Raji (cell line): Measurements from ENCODE around the gene JMJD4.

Source experiments
- POLR2A ChIP-seq: IDR thresholded peaks from 2 replicates; pipeline ENCODE4 v1.6.1; 2011; ENCODE audit warnings: low read depth, low read length, control low read depth; ENCODE audit not compliant: insufficient read depth

JMJD4 gene

GRCh38 chr1:227771771-227772170, 36.7 kb upstream of the JMJD4 start:
- no peak for TF ChIP-seq POLR2A

DNA sequence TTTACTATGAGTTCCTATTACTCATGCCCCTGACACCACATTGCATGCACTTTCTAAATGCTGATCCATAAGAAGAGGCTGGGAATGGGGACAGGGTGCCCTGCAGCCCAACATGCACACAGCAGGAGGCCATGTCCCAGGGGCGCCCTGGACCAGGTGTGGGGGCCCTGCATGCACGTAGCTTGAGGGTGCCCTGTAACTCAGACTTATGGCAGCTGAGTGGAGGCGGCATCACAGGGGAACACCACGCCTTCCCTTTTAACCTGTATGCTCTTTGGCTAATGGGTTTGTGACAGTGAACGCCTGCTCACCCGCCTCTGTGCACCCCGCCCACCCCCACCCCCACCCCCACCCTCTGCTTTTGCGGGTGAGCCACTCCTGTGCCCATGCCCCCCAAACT, 36.2 kb upstream of the JMJD4 start:
- no peak for TF ChIP-seq POLR2A

GRCh38 chr1:227770812-227771211, 35.7 kb upstream of the JMJD4 start:
- no peak for TF ChIP-seq POLR2A

GRCh38 chr1:227769936-227770494, 34.9 kb upstream of the JMJD4 start:
- no peak for TF ChIP-seq POLR2A

DNA sequence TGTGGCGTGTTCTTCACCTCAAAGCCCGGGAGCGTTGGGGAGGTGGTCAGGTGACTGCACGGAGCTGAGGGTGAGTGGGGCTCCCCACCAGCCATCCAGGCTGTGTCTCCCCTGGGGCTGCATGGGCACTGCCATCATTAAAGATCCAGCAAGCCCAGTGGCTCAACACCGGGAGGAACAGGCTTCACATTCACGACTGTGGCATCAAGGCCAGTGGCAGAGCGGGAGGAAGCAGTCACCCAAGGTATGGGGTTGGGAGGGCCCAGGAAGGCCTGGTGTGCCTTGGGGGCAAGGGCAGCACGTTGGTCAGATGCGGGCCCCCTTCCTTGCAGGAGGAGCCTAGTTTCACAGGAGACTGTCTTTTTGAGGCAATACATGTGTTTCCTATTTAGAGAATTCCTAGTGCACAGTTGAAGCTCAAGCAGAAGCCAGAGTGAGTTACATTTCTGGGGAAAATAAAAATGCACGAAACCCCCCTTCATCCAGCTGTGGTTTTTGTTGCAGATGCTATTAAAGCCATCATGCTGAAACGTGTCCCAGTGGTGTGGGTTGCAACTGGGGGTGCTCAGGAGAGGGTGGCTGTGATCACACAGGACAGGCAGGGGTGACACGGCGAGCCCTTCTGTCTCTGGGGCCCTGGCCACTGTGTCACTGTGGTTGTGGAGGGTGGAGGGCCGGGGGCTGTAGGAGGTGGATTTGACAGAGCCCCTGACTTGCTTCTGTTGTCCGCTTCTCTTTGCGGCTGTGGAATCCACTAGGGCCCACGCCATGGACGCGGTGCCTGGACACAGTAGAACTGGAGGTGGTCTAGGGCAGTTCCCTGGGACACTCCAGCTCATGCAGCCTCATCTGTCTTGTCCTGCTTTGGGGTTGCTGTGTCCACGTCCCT, 34.2 kb upstream of the JMJD4 start:
- no peak for TF ChIP-seq POLR2A

- no peak for TF ChIP-seq POLR2A
Measured at GRCh38 chr1:227768640-227769039, 33.5 kb upstream of the JMJD4 start.

- TF ChIP-seq POLR2A, result no peak
Measured at GRCh38 chr1:227768125-227768439, 33.0 kb upstream of the JMJD4 start.

DNA sequence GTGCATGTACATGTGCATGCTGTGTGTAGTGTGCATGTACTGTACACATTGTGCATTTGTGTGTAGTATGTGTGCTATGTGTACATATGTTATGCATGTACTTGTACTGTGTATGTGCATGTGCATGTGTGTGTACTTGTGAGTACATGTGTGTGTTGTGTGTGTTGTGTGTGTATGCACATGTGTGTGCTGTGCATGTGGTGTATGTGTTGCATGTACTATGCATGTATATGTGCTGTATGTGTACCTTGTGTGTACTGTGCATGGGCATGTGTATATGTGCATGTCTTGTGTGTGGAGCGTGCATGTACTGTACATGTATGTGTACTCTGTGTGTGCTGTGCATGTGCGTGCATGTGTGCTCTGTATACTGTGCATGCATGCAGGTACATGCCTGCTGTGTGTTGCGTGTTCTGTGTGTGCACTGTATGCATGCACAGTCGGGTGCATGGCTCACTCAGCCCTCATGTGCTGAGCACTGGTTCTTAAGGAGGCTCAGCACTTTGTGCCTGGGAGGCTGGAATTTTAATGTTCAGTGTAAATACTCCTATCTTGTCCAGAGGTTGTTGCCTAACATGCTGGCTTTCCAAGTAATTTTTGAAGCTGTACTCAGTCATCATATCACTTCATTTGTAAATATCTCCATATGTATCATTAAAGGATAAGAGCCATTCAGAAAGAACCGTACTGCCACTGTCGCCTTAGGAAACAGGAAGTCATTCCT, 32.5 kb upstream of the JMJD4 start:
- TF ChIP-seq POLR2A, result no peak

- TF ChIP-seq POLR2A, result no peak
Measured at GRCh38 chr1:227766653-227767277, 31.7 kb upstream of the JMJD4 start.

- TF ChIP-seq POLR2A, result no peak
Measured at GRCh38 chr1:227766015-227766634, 31.0 kb upstream of the JMJD4 start.

DNA sequence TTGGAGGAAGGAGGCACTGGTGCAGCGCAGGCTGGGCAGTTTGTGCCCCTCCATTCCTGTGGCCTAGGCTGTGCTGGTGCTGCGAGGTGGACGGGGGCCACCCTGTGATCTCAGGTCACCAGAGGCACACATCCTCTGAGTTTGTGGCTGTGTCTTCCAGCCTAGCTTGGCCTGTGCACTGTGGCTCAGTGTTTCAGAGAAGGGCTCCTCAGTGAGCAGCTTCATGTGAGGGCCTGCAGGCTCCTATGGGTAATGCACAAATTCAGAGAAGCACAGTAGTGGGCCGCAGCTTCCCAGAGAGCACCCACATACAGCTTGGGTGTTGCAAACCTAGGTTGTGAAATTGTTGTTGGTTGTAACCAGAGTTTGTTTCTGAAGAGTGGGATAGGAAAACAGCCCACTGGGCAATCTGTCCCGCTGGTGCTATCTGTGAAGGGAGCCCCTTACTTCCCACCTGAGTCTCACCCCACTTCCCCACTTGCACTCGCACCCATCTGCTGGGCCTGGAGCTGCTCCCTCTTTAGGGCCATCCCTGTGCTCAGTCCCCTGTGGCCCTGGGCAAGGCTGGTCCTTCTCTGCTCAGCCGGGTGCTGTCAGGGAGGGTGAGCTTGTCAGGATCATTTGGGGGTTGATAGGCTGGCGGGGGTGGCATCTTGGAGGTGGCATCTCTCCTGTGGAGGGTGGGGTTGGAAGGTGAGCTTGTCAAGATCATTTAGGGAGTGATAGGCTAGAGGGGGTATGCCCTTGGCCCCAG, 30.3 kb upstream of the JMJD4 start:
- no peak for TF ChIP-seq POLR2A

DNA sequence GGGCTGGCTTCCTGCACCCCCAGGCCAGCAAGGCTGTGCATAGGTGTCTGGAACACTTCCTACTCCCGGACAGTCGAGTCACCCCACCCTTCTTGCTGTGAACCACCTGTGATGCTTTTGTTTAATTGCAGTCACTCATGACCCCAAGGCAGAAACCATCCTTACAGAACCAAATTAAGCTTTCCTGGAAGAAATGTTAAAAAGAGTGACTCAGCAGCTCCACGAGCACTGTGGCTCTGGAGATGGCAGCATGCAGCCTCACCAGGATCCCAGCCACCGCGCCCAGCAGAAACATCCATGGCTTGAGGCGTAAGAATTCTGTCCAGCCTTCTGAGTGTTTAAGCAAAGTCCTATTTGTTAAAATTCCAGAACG, 28.9 kb upstream of the JMJD4 start:
- no peak for TF ChIP-seq POLR2A

DNA sequence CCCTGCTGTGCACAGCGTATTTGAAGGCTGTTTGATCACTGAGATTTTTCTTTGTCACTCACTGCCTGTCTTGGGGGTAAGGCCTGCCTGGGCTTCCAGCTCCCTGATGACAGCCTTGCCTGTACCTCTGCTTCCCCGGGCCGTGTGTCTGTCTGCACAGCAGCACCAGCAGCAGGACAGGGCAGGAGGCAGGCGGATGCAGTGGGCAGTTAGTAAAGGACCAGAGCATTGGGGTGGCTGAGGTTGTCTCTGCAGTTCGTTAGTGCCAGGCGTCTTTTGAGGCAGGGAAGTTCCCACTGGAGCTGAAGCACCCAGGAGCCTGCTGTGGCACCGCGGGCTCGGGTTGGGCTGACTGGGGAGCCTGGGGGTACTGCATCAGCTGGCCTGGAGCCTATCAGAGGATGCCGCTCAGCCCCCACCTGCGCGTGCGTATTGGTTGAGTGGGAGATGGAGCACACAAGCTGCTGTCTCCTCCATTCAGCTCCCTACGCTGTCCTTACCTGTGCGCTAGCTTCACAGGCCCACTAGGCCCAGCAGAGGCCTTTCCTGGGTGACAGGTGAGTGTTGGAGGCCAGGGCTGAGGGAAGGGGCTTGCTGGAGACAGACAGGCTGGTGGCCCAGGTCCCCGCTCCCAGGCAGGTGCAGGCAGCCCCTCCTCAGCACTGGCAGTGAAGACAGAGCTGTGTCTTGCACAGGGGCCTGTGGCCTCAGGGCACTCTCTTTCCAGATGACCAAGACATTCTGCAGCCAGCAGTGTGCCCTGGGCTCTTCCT, 28.3 kb upstream of the JMJD4 start:
- TF ChIP-seq POLR2A, result no peak

DNA sequence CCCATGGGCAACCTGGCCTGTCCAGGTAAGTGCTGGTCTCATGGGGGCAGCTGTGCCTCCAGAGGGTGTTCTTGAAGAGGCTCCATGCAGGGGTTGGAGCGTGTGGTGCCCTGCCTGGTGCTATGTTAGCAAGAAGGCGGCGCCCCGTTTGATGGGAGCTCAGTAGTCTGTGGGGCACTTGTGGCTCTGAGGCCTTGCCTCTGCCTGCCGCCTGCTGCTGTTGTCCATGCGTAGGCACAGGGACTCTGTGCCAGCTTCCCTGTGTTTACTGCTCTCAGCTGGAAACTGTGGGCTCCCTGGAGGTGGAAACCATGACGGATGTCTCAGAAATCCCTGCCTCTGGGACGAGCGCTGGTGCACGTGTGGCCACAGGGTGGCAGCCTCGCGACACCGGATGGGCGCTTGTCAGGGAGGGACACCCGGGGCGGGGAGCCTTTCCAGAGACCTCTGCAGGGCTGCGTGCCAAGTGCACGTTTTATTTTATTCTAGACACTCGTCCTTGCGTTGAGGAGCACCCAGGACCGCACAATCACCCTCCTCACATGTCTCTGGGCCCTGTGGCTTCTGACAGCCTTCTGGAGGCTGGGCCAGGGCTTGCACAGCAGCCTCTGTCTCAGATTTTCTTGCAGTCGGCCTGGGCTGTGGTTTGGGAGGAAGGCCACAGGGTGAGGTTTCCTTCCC, 27.3 kb upstream of the JMJD4 start:
- no peak for TF ChIP-seq POLR2A
